Choroid plexus epithelial cell (primary cell): ENCODE data around the gene ARNT2.

Experiments used
- DNase-seq: peaks from one replicate; pipeline ENCODE4 v3.0.0-alpha.2; 2010; ENCODE audit warnings: low read depth
- H3K4me3 ChIP-seq: 2 replicates; pipeline ENCODE4 v1.5.1; 2011; ENCODE audit warnings: low read depth, mild to moderate bottlenecking, control low read depth, low read length, moderate library complexity
- CTCF ChIP-seq: conservative IDR thresholded peaks from 2 replicates; pipeline ENCODE4 v1.5.1; 2011; ENCODE audit warnings: low read depth, mild to moderate bottlenecking, control low read depth, inconsistent platforms, low read length, moderate library complexity

Gene ARNT2

GRCh38 chr15:80626643-80627120 lies 222.5 kb downstream of the ARNT2 start:
- TF ChIP-seq CTCF = no peak
- DNase-seq = no peak
- no peak overlapping the region for H3K4me3 ChIP-seq

GRCh38 chr15:80629355-80629754 lies 225.2 kb downstream of the ARNT2 start:
- DNase-seq = no peak
- no peak overlapping the region for H3K4me3 ChIP-seq
- TF ChIP-seq CTCF = no peak

- TF ChIP-seq CTCF = no peak
- H3K4me3 ChIP-seq = no peak overlapping the region
- DNase-seq = no peak
Measured at GRCh38 chr15:80630981-80631380, 226.8 kb downstream of the ARNT2 start.

- no peak for DNase-seq
- no peak overlapping the region for H3K4me3 ChIP-seq
- no peak for TF ChIP-seq CTCF
Measured at GRCh38 chr15:80633221-80633620, 229.0 kb downstream of the ARNT2 start.

- no peak overlapping the region for H3K4me3 ChIP-seq
- no peak for TF ChIP-seq CTCF
- DNase-seq = no peak
Measured at GRCh38 chr15:80635953-80636352, 231.8 kb downstream of the ARNT2 start.

- peak; percentile 2 for TF ChIP-seq CTCF
- H3K4me3 ChIP-seq = no peak overlapping the region
- no peak for DNase-seq
Measured at GRCh38 chr15:80636675-80637074, 232.5 kb downstream of the ARNT2 start.

- H3K4me3 ChIP-seq = no peak overlapping the region
- no peak for TF ChIP-seq CTCF
- no peak for DNase-seq
Measured at GRCh38 chr15:80637747-80638146, 233.6 kb downstream of the ARNT2 start.
